Activated CD4-positive, alpha-beta T cell treated with anti-CD3 and anti-CD28 coated beads, Interleukin-2, amount 10 ng/mL, durations not matched to agents 7 days and 5 days (primary cell): Measurements from ENCODE around the gene RAB31. TPM values are rescaled to one million over a fixed set of nuclear protein-coding genes. Genes with fewer than 3 reads are reported as not detected.
"Not testable (repeated sequence)": the region's sequence is repeated elsewhere in the genome, so short reads cannot be mapped to it uniquely, and the experiment has no call there.

Source experiments
- CTCF ChIA-PET: fragments of 350-600 bp; sonication (Branson Sonifier 250); formaldehyde crosslinking; loops from one replicate; lab custom pipeline; 2021; ENCODE audit warnings: antibody characterized with exemption; lab: Charles Lee
- POLR2A ChIA-PET: fragments of 350-600 bp; sonication (Branson Sonifier 250); formaldehyde crosslinking; loops from one replicate; lab custom pipeline; 2021; ENCODE audit warnings: antibody characterized with exemption; lab: Charles Lee
- DNase-seq: peaks from one replicate; pipeline ENCODE4 v3.0.0-alpha.2; 2020
- H3K27ac Mint-ChIP-seq: one replicate; pipeline ENCODE4 v1.8.0; 2021; ENCODE audit warnings: mild to moderate bottlenecking, moderate library complexity, mixed read lengths
- H3K27me3 Mint-ChIP-seq: one replicate; pipeline ENCODE4 v1.8.0; 2021; ENCODE audit warnings: mixed read lengths
- H3K36me3 Mint-ChIP-seq: one replicate; pipeline ENCODE4 v1.8.0; 2021; ENCODE audit warnings: low read depth, mixed read lengths
- H3K4me1 Mint-ChIP-seq: one replicate; pipeline ENCODE4 v1.8.0; 2021; ENCODE audit warnings: mixed read lengths
- H3K4me3 Mint-ChIP-seq: one replicate; pipeline ENCODE4 v1.8.0; 2021; ENCODE audit warnings: mild to moderate bottlenecking, moderate library complexity, mixed read lengths
- H3K9me3 Mint-ChIP-seq: one replicate; pipeline ENCODE4 v1.8.0; 2021; ENCODE audit warnings: mixed read lengths
- total RNA-seq, 2 experiments: library from RNA; stranded (reverse); gene quantifications; one replicate each; pipeline ENCODE4 v1.2.3, GENCODE V29; 2021

Gene RAB31
- total RNA-seq, 2 experiments from 2014 or later = 0.92 to 1.3 TPM

DNA sequence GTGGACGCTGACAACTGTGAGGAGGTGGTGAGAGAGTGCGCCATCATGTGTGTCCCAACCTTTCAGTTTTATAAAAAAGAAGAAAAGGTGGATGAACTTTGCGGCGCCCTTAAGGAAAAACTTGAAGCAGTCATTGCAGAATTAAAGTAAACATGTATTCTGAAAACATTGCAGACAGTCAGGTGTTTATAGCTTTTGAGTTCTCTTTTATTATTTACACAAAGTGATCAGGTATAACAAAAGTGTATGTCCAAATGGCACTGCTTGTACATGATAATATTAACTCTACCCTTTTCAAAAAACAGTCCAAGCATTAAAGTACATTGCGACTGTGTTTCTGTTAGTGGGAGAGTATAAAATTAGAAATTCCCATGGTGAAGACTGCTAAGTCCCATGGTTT, 179.9 kb downstream of the RAB31 start:
- POLR2A ChIA-PET = no interaction called here
- no peak for DNase-seq
- Mint-ChIP-seq H3K27me3 (no peaks in the 10 kb centered on the region), H3K4me3 (no peak overlapping the region), H3K4me1 (no peaks in the 10 kb centered on the region), H3K36me3 (no peaks in the 10 kb centered on the region), H3K27ac (no peak overlapping the region), H3K9me3 (no peaks in the 10 kb centered on the region)
- CTCF ChIA-PET = interaction anchor here (1.6 kb wide), 1 partner anchor 17 kb away, joined by 5 read pairs; no protein-coding TSS in a partner anchor

DNA sequence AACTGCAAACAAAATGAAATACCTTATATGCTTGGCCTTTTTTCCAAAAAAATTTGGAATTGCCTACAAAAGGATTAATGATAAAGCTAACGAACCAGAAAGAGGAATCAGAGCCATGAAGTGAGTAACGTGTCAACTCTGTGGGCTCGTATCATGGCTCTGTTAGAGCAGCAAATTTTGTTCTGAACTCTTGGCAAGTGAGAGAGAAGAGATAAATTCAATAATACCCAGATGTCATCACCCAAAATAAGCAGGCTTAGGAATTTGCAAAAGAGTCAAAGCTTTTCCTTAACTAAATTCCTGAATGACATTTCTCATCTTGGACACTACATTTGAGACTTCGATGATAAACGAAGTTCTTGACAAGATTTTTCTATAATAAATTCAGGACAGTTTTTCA, 182.1 kb downstream of the RAB31 start:
- ChIA-PET POLR2A (no interaction called here), CTCF (interaction anchor here (1.1 to 1.3 kb wide), 2 partner anchors 9 to 21 kb away, joined by 3 read pairs; no protein-coding TSS in a partner anchor)
- H3K27ac Mint-ChIP-seq = no peak overlapping the region
- H3K9me3 Mint-ChIP-seq = no peaks in the 10 kb centered on the region
- peaks cover 9% of the 10 kb centered on the region for H3K4me1 Mint-ChIP-seq
- no peak for DNase-seq
- H3K36me3 Mint-ChIP-seq = no peaks in the 10 kb centered on the region
- H3K4me3 Mint-ChIP-seq = no peak overlapping the region
- no peaks in the 10 kb centered on the region for H3K27me3 Mint-ChIP-seq

DNA sequence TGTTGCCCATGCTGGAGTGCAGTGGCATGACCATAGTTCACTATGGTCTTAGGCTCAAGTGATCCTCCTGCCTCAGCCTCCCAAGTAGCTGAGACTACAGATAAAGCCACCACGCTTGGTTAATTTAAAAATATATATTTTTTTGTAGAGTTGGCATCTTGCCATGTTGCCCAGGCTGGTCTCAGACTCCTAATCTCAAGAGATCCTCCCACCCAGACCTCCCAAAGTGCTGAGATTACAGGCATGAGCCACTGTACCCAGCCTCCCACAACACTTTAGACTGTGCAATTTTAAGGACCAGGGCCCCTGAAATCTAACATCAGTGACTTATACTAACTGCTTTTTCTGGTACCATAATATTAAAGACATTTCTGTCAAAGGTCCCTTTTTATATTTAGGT, 182.9 kb downstream of the RAB31 start:
- H3K27ac Mint-ChIP-seq = no peak overlapping the region
- POLR2A ChIA-PET = no interaction called here
- H3K36me3 Mint-ChIP-seq = no peaks in the 10 kb centered on the region
- no peaks in the 10 kb centered on the region for H3K27me3 Mint-ChIP-seq
- DNase-seq = no peak
- H3K4me1 Mint-ChIP-seq = peaks cover 10% of the 10 kb centered on the region
- H3K9me3 Mint-ChIP-seq = no peaks in the 10 kb centered on the region
- H3K4me3 Mint-ChIP-seq = no peak overlapping the region
- CTCF ChIA-PET = no interaction called here

DNA sequence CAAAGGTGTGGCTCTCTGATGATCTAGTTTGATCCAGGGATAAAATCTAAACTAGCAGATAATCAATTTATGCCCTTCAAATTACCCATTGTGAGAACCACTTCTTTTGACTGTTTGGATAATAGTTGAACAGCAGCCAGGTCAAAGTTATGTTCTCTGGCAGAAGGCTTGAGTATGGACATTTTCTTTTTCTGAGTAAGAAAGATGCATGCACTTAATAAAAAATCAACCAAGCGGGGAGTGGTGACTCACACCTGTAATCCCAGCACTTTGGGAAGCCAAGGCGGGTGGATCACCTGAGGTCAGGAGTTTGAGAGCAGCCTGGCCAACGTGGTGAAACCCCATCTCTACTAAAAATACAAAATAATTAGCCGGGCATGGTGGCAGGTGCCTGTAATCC, 183.4 kb downstream of the RAB31 start:
- DNase-seq, H3K27ac Mint-ChIP-seq, H3K27me3 Mint-ChIP-seq, H3K4me3 Mint-ChIP-seq, POLR2A ChIA-PET, H3K9me3 Mint-ChIP-seq, CTCF ChIA-PET, H3K36me3 Mint-ChIP-seq: not testable (repeated sequence)
- H3K4me1 Mint-ChIP-seq = peaks cover 10% of the 10 kb centered on the region

DNA sequence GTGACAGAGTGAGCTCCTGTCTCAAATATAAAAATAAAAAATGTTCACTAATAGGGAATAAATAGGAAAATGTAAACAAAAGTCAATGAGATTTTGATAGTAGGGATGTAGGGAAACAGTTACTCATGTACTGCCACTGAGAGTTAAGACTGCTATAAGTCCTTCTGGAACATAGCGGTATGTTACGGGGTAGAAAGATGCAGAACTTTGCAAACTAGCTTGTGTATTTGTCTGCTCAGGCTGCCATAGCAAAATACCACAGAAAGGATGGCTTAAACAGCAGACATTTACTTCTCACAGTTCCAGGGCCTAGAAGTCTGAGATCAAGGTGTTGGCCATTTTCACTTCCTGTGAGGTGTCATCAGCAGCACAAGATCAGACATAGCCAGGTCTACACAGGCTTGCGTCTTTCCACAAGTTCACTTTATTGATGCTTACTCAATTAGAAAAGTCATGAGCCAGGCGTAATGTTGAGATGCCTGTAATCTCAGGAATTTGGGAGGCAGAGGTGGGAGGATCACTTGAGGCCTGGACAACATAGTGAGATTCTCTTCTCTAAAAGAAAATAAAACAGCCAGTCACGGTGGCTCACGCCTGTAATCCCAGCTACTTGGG, 186.5 kb downstream of the RAB31 start:
- H3K9me3 Mint-ChIP-seq = no peaks in the 10 kb centered on the region
- H3K36me3 Mint-ChIP-seq = no peaks in the 10 kb centered on the region
- ChIA-PET POLR2A (no interaction called here), CTCF (interaction anchor here (0.8 to 2.0 kb wide), 2 partner anchors 9 to 19 kb away, joined by 3 to 5 read pairs; partner anchors contain the start of gene TXNDC2)
- H3K4me1 Mint-ChIP-seq = peaks cover 12% of the 10 kb centered on the region
- no peak for DNase-seq
- H3K27me3 Mint-ChIP-seq = no peaks in the 10 kb centered on the region
- H3K4me3 Mint-ChIP-seq = no peak overlapping the region
- H3K27ac Mint-ChIP-seq = peak overlapping the region; percentile 33

DNA sequence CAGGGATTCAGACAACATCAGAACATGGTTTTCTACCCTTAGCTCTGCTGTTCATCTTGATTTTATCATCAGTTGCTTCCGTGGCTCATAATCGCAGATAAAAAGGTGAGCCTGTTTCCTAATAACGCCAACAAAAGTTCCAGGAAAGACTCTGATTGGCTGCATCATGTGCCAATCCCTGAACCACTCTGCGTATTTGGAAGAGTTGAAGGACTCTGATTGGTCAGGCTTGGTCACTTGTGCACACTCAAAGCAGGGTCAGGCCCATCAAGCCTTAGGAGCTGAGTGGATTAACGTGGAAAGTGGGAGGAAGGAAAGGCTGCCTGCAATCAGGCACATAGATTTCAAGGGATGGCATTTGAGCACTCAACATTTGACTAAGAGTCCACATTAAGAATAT, 189.0 kb downstream of the RAB31 start:
- peaks cover 12% of the 10 kb centered on the region for H3K4me1 Mint-ChIP-seq
- no peak for DNase-seq
- no peak overlapping the region for H3K4me3 Mint-ChIP-seq
- ChIA-PET CTCF (interaction anchor here (1.4 kb wide), 1 partner anchor 18 kb away, joined by 6 read pairs; no protein-coding TSS in a partner anchor), POLR2A (no interaction called here)
- no peaks in the 10 kb centered on the region for H3K9me3 Mint-ChIP-seq
- H3K27me3 Mint-ChIP-seq = no peaks in the 10 kb centered on the region
- no peak overlapping the region for H3K27ac Mint-ChIP-seq
- H3K36me3 Mint-ChIP-seq = no peaks in the 10 kb centered on the region

DNA sequence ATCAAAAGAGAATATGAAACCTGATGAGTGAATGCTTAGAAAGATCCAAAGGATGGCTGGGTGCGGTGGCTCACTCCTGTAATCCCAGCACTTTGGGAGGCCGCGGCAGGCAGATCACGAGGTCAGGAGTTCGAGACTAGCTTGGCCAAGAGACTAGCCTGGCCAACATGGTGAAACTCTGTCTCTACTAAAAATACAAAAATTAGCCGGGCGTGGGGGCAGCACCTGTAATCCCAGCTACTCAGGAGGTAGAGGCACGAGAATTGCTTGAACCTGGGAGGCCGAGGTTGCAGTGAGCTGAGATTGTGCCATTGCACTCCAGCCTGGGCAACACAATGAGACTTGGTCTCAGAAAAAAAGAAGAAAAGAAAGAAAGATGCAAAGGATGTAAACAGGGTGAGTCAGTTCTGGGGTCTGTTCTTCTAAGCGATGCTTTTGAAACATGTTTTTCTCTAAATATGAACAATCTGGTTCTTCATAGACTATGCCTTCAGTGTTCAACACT, 189.7 kb downstream of the RAB31 start:
- CTCF ChIA-PET = interaction anchor here (1.4 to 1.7 kb wide), 3 partner anchors 11 to 17 kb away, joined by 3 to 6 read pairs (median 6); partner anchors contain the start of gene VAPA
- H3K27me3 Mint-ChIP-seq, H3K9me3 Mint-ChIP-seq, DNase-seq, H3K36me3 Mint-ChIP-seq, H3K27ac Mint-ChIP-seq, H3K4me3 Mint-ChIP-seq, POLR2A ChIA-PET: not testable (repeated sequence)
- H3K4me1 Mint-ChIP-seq = peaks cover 12% of the 10 kb centered on the region

DNA sequence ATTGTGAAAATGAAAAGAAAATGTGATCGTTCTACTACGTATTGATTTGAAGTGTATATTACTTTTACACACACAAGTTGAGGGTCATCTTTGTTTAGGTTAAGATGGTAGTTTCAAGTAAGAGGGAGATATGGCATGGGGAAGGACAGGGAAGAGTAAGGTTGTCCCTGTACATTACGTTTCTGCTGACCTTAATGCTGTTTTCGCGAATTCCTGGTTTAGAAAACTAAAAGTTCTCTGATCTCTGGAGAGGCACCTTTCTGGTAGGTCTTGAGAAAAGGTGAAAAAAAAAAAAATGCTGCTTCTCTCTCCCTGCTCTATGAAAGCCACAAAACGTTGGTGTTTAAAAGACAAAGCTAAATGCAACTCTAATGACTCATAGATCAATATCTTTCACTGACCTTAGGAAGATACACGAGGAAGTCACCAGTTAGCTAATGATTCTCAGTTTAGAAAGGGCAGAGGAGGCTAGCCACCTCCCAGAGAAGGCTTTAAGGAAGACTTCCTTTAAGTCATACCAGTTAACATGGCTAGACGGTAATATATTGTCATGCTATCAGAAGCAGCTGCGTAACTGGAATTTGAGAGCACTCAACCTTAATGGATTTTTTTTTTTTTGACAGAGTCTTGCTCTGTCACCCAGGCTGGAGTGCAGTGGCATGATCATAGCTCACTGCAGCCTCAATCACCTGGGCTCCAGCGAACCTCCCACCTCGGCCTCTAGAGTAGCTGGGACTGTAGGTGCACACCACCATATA, 190.9 kb downstream of the RAB31 start:
- POLR2A ChIA-PET = no interaction called here
- no peaks in the 10 kb centered on the region for H3K36me3 Mint-ChIP-seq
- H3K27ac Mint-ChIP-seq = no peak overlapping the region
- DNase-seq = no peak
- H3K4me1 Mint-ChIP-seq = peaks cover 12% of the 10 kb centered on the region
- CTCF ChIA-PET = interaction anchor here (0.6 to 1.7 kb wide), 8 partner anchors 9 to 1401 kb away, joined by 3 to 6 read pairs (median 4); partner anchors contain the start of gene VAPA
- H3K9me3 Mint-ChIP-seq = no peaks in the 10 kb centered on the region
- no peak overlapping the region for H3K4me3 Mint-ChIP-seq
- no peaks in the 10 kb centered on the region for H3K27me3 Mint-ChIP-seq

DNA sequence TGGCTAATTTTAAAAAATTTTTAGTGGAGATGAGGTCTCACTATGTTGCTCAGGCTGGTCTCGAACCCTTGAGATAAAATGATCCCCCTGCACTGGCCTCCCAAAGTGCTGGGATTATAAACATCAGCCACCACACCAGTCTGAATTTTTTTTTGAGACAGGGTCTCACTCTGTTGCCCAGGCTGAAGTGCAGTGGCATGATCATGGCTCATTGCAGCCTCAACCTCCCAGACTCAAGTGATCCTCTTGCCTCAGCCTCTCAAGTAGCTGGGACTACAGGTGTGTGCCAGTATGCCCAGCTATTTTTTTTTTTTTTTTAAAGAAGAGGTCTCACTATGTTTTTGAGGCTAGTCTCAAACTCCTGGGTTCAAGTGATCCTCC, 191.4 kb downstream of the RAB31 start:
- H3K4me3 Mint-ChIP-seq, H3K9me3 Mint-ChIP-seq, H3K4me1 Mint-ChIP-seq, H3K36me3 Mint-ChIP-seq, H3K27me3 Mint-ChIP-seq, DNase-seq, POLR2A ChIA-PET, H3K27ac Mint-ChIP-seq: not testable (repeated sequence)
- CTCF ChIA-PET = interaction anchor here (0.7 to 1.7 kb wide), 5 partner anchors 9 to 162 kb away, joined by 3 to 6 read pairs (median 5); partner anchors contain the start of gene VAPA

DNA sequence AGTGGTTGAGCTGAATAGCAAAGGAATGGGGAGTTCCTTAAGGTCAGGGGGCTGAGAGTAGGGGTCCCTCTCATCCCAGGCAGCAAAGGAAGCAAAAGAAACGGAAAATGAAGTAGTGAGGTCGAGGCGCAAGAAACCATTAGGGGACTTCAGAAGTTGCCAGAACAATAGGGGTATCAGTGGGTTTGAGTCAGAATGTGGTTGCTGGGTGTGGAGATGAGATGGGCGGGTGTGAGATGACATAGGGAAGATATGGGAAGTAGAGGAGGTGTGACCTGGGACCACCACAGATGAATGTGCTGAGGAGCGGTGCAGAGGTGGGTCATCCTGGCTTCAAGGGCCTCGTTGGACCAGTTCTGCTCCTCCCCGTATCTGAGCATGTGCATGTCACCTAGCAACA, 192.6 kb downstream of the RAB31 start:
- H3K4me1 Mint-ChIP-seq = peaks cover 1% of the 10 kb centered on the region
- no peak overlapping the region for H3K4me3 Mint-ChIP-seq
- H3K9me3 Mint-ChIP-seq = no peaks in the 10 kb centered on the region
- no peak for DNase-seq
- H3K27ac Mint-ChIP-seq = no peak overlapping the region
- peaks cover 4% of the 10 kb centered on the region for H3K27me3 Mint-ChIP-seq
- no peaks in the 10 kb centered on the region for H3K36me3 Mint-ChIP-seq
- ChIA-PET POLR2A (no interaction called here), CTCF (no interaction called here)

DNA sequence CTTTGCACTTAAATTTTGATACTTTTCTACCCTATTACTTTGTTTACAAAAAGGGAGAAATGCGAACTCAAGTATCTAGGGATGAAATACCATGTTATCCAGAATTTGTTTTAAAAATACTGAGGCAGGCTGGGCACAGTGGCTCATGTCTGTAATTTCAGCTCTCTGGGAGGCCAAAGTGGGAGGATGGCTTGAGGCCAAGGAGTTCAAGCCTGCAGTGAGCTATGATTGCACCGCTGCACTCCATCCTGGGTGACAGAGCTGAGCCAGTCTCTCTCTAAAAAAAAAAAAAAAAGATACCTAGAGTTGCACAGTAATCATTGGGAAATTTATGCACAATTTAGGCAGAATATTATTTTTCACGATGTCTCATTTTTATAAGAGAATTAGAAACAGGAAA, 193.3 kb downstream of the RAB31 start:
- peaks cover 9% of the 10 kb centered on the region for H3K27me3 Mint-ChIP-seq
- ChIA-PET POLR2A (no interaction called here), CTCF (no interaction called here)
- DNase-seq = no peak
- H3K4me3 Mint-ChIP-seq = no peak overlapping the region
- H3K9me3 Mint-ChIP-seq = no peaks in the 10 kb centered on the region
- H3K27ac Mint-ChIP-seq = no peak overlapping the region
- H3K4me1 Mint-ChIP-seq = peaks cover 1% of the 10 kb centered on the region
- H3K36me3 Mint-ChIP-seq = no peaks in the 10 kb centered on the region

DNA sequence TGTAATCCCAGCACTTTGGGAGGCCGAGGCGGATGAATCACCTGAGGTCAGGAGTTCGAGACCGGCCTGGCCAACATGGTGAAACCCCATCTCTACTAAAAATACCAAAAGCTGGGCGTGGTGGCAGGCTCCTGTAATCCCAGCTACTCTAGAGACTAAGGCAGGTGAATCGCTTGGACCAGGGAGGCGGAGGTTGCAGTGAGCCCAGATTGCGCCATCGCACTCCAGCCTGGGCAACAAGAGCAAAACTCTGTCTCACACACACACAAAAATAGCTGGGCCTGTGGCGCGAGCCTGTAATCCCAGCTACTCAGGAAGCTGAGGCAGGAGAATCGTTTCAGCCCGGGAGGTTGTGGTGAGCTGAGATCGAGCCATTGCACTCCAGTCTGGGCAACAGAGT, 194.2 kb downstream of the RAB31 start:
- not testable (repeated sequence) for DNase-seq, H3K9me3 Mint-ChIP-seq, H3K4me3 Mint-ChIP-seq, H3K27ac Mint-ChIP-seq, H3K4me1 Mint-ChIP-seq, H3K27me3 Mint-ChIP-seq, H3K36me3 Mint-ChIP-seq
- ChIA-PET POLR2A (interaction anchor here (0.7 kb wide), 1 partner anchor 142 kb away, joined by 7 read pairs; no protein-coding TSS in a partner anchor), CTCF (interaction anchor here (0.6 kb wide), 1 partner anchor 132 kb away, joined by 4 read pairs; no protein-coding TSS in a partner anchor)

DNA sequence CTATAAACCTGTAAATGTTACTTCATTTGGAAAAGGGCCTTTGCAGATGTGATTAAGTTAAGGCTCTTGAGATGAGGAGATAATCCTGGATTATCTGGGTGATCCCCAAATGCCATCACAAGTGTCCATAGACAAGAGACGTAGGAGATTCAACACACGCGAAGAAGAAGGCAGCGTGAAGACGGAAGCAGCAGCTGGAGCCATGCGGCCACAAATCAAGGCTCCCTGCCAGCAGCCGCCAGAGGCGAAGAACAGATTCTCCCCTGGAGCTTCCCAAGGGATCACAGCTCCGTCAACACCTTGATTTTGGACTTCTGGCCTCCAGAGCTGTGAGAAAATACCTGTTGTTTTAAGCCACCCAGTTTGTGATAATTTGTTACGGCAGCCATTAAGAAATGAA, 194.7 kb downstream of the RAB31 start:
- Mint-ChIP-seq H3K9me3 (no peaks in the 10 kb centered on the region), H3K36me3 (no peaks in the 10 kb centered on the region), H3K27me3 (peaks cover 12% of the 10 kb centered on the region), H3K4me3 (no peak overlapping the region), H3K4me1 (peaks cover 1% of the 10 kb centered on the region), H3K27ac (no peak overlapping the region)
- CTCF ChIA-PET = no interaction called here
- POLR2A ChIA-PET = no interaction called here
- DNase-seq = no peak
